Measurements from ENCODE around the gene HSD3B7. TPM values are rescaled to one million over a fixed set of nuclear protein-coding genes. Genes with fewer than 3 reads are reported as not detected.

HSD3B7 gene
- total RNA-seq, 1 experiment from 2014 or later, result 5.5 TPM

DNA sequence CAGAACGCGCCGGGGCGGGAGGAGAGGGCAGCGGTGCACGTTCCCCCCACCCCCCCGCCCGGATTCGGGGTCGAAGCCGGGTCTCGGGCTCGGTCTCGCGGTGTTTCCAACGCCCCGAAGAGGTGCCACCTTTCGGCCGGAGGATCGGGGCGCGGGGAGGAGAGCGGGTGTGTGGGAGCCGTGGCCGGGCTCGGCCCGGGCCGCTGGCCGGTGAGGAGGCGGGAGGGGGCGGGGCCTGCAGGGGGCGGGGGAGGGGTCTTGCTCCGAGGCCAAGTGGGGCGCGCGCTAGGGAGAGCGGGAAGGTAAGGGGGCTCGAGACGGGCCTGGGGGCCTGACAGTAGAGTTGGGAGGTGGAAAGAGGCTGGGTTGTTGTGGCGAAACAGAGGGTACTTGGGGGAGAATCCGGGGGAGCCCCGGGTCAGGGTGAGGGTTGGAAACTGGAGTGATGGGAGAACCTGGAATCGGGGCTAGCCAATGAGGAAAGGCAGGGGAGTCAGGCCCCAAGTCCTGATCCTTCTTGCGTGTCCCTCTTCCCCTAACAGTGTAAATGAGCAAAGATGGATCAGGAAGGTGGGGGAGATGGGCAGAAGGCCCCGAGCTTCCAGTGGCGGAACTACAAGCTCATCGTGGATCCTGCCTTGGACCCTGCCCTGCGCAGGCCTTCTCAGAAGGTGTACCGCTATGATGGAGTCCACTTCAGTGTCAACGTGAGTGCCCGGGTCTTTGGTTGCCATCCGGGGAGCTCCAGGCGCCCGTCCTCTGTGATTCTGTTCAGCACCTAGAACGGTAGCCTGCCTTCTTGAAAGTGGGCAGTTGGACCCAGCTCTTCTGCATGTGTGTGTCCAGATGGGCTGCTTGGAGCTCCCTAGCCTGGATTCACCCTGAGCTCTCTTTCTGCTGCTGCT is 26.6 kb upstream of the HSD3B7 start:
- no peak overlapping the region for H2BK120ac ChIP-seq (ENCODE audit: low read depth, low read length, poor library complexity, severe bottlenecking)
- H2BK20ac ChIP-seq (ENCODE audit: low read depth, low read length, poor library complexity, severe bottlenecking), result no peak overlapping the region
- H2BK12ac ChIP-seq (ENCODE audit: insufficient read length, low read depth, low read length), result no peak overlapping the region
- H4K91ac ChIP-seq (ENCODE audit: insufficient read length, low read depth, low read length), result no peak overlapping the region
- no peak overlapping the region for H3T11ph ChIP-seq (ENCODE audit: low read length)
- no peak overlapping the region for H4K5ac ChIP-seq (ENCODE audit: insufficient read length, low read depth, low read length)
- no peak overlapping the region for H2BK5ac ChIP-seq (ENCODE audit: insufficient read length, low read length)
- no peak overlapping the region for H2BK15ac ChIP-seq (ENCODE audit: low read depth, low read length)
- no peak overlapping the region for H3K23ac ChIP-seq (ENCODE audit: insufficient read length, low read depth, low read length)
- WGBS (ENCODE audit: extremely low coverage, insufficient read length, low lambda C conversion rate), result no CpG with 5 or more reads among the region's 55 CpGs
- H3K23me2 ChIP-seq (ENCODE audit: insufficient read length, low read depth, low read length, poor library complexity, severe bottlenecking), result no peaks in the 10 kb centered on the region
- H2AK5ac ChIP-seq (ENCODE audit: insufficient read length, low read length), result no peak overlapping the region
- Mint-ChIP-seq H3K4me1 (peaks cover 6 to 14% of the 10 kb centered on the region in 2 experiments), H3K9me3 (no peaks in the 10 kb centered on the region), H3K27me3 (ENCODE audit: low read depth) (peaks cover 4% of the 10 kb centered on the region; the same call in 1 of the 2 replicates), H3K27ac (peak overlapping the region; percentile 86 to 95 (median 93)), H3K4me3 (peak overlapping the region; percentile 91 to 96), H3K36me3 (ENCODE audit: insufficient read depth in 1 of 3, low read depth in 3 of 3) (peaks cover 34 to 48% (median 44%) of the 10 kb centered on the region in 3 experiments)
- DNase-seq, result peak; percentile 68
- H3K27ac ChIP-seq (ENCODE audit: insufficient read length, low read depth, low read length), result no peak overlapping the region
- no peaks in the 10 kb centered on the region for H4K20me1 ChIP-seq (ENCODE audit: control insufficient read depth, insufficient read depth, insufficient read length)
- no peaks in the 10 kb centered on the region; the same call in 1 of the 2 replicates for H3K79me2 ChIP-seq (ENCODE audit: insufficient read depth, low read length)
- H3K27me3 ChIP-seq (ENCODE audit: insufficient read depth, low read length), result no peaks in the 10 kb centered on the region
- no peak for TF ChIP-seq CTCF (conservative IDR thresholded peaks at IDR 0.05)
- H3K56ac ChIP-seq (ENCODE audit: insufficient read length, low read depth, low read length), result no peak overlapping the region
- no peak overlapping the region for H3K4ac ChIP-seq (ENCODE audit: low read depth, low read length)
- no peaks in the 10 kb centered on the region for H3K9me3 ChIP-seq (ENCODE audit: control insufficient read depth, low read depth, low read length)
- H4K8ac ChIP-seq (replicated peaks; ENCODE audit: insufficient read length, low read depth, low read length), result no peak overlapping the region
- H3K79me1 ChIP-seq (ENCODE audit: insufficient read depth, low read depth, low read length, poor library complexity, severe bottlenecking), result peaks cover 4% of the 10 kb centered on the region
- peak overlapping the region; percentile 55 for H3K4me2 ChIP-seq (ENCODE audit: insufficient read depth, insufficient read length, low read length)
- H3K4me1 ChIP-seq (ENCODE audit: insufficient read depth, low read length), result no peaks in the 10 kb centered on the region
- H2AFZ ChIP-seq (ENCODE audit: low read length), result no peak overlapping the region
- no peak overlapping the region for H3K18ac ChIP-seq (ENCODE audit: insufficient read length, low read depth, low read length)
- H3K9ac ChIP-seq (ENCODE audit: extremely low read depth, insufficient read length, low read length), result peak overlapping the region; percentile 60
- no peak overlapping the region for H3K14ac ChIP-seq (ENCODE audit: insufficient read depth, low read length)
